ENCODE results near the gene MELK.

The MELK gene

DNA sequence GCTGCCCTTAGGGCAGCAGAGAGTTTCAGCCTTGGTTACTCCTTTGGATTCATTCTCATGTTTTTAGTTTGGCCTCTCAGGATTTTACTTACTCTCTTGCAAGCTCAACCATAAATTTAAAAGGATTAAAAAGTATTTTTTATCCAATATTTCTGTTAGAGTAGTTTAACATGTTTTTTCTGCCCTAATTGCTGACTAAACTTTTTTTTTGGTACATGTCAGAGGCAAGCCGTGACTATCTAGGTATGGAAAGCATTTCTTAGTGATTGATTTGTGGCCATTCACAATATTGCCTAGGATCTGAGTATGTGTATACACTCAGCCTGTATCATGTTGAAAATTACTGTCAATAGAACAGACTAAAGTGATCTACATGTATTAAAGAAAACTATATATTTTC is 92.1 kb downstream of the MELK start:
- peaks cover 37% of the 10 kb centered on the region for H3K36me3 ChIP-seq (ENCODE audit: insufficient read depth, low read length)
- H3K4me3 ChIP-seq (ENCODE audit: low read length), result no peak overlapping the region
- no peaks in the 10 kb centered on the region for H3K9me3 ChIP-seq (ENCODE audit: low read length)
- no peaks in the 10 kb centered on the region for H3K4me1 ChIP-seq (ENCODE audit: insufficient read depth, low read length)
- no peak overlapping the region for H2AFZ ChIP-seq (ENCODE audit: low read depth, low read length)
- no peaks in the 10 kb centered on the region for H3K27me3 ChIP-seq (ENCODE audit: insufficient read depth, low read length)

DNA sequence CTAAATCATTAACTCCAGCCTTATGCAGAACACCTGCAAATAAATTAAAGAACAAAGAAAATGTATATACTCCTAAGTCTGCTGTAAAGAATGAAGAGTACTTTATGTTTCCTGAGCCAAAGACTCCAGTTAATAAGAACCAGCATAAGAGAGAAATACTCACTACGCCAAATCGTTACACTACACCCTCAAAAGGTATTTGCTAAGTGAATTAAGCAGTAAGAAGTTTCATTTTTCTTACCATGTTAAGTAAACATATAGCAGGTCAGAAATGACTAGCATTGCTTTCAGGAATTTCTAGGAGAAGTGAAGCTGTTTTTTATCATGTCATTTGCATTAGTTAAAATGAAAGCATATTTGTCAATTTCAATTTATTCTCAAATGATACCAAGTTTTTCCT is 92.7 kb downstream of the MELK start:
- H3K4me1 ChIP-seq (ENCODE audit: insufficient read depth, low read length), result no peaks in the 10 kb centered on the region
- no peak overlapping the region for H3K4me3 ChIP-seq (ENCODE audit: low read length)
- H3K27me3 ChIP-seq (ENCODE audit: insufficient read depth, low read length), result no peaks in the 10 kb centered on the region
- H3K36me3 ChIP-seq (ENCODE audit: insufficient read depth, low read length), result peaks cover 37% of the 10 kb centered on the region
- H3K9me3 ChIP-seq (ENCODE audit: low read length), result no peaks in the 10 kb centered on the region
- H2AFZ ChIP-seq (ENCODE audit: low read depth, low read length), result no peak overlapping the region

- H2AFZ ChIP-seq (ENCODE audit: low read depth, low read length), result no peak overlapping the region
- H3K4me1 ChIP-seq (ENCODE audit: insufficient read depth, low read length), result no peaks in the 10 kb centered on the region
Measured at GRCh38 chr9:36665921-36666431, 93.3 kb downstream of the MELK start.

GRCh38 chr9:36671561-36671960 is 98.9 kb downstream of the MELK start:
- Histone ChIP-seq H3K4me3 (ENCODE audit: low read length) (no peak overlapping the region), H3K9me3 (ENCODE audit: low read length) (no peaks in the 10 kb centered on the region), H2AFZ (ENCODE audit: low read depth, low read length) (no peak overlapping the region), H3K36me3 (ENCODE audit: insufficient read depth, low read length) (peaks cover 54% of the 10 kb centered on the region), H3K4me1 (ENCODE audit: insufficient read depth, low read length) (no peaks in the 10 kb centered on the region), H3K27me3 (ENCODE audit: insufficient read depth, low read length) (no peaks in the 10 kb centered on the region)

More at GRCh38 chr9:36665921-36666431, 93.3 kb downstream of the MELK start:
- H3K27me3 ChIP-seq (ENCODE audit: insufficient read depth, low read length), result no peaks in the 10 kb centered on the region
- peaks cover 42% of the 10 kb centered on the region for H3K36me3 ChIP-seq (ENCODE audit: insufficient read depth, low read length)
- no peaks in the 10 kb centered on the region for H3K9me3 ChIP-seq (ENCODE audit: low read length)
- H3K4me3 ChIP-seq (ENCODE audit: low read length), result no peak overlapping the region

DNA sequence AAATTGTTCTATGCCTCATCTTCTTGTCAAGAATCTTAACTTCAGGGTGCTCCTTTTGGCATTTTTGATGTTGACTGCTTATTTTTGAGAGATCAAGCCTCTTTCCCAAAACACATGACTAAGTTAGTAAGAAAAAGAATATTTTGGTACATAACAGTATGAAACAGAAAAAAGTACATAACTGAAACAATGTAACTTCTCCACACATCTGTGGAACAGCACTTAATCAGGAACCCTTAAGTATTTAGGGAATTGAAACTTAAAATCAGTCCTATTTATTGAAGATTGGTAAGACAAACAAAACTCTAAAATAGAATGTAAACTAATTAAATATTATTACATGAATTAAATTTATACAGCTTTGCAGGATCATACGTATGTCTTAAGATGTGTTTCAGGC is 103.4 kb downstream of the MELK start:
- Histone ChIP-seq H3K4me3 (ENCODE audit: low read length) (no peak overlapping the region), H3K36me3 (ENCODE audit: insufficient read depth, low read length) (peaks cover 55% of the 10 kb centered on the region), H3K9me3 (ENCODE audit: low read length) (no peaks in the 10 kb centered on the region), H3K4me1 (ENCODE audit: insufficient read depth, low read length) (no peaks in the 10 kb centered on the region), H2AFZ (ENCODE audit: low read depth, low read length) (no peak overlapping the region), H3K27me3 (ENCODE audit: insufficient read depth, low read length) (no peaks in the 10 kb centered on the region)

- H3K27me3 ChIP-seq (ENCODE audit: insufficient read depth, low read length), result no peaks in the 10 kb centered on the region
- H2AFZ ChIP-seq (ENCODE audit: low read depth, low read length), result no peak overlapping the region
- peaks cover 2% of the 10 kb centered on the region for H3K9me3 ChIP-seq (ENCODE audit: low read length)
- H3K4me1 ChIP-seq (ENCODE audit: insufficient read depth, low read length), result no peaks in the 10 kb centered on the region
- no peak overlapping the region for H3K4me3 ChIP-seq (ENCODE audit: low read length)
- H3K36me3 ChIP-seq (ENCODE audit: insufficient read depth, low read length), result peaks cover 46% of the 10 kb centered on the region
Measured at GRCh38 chr9:36676778-36677485, 104.2 kb downstream of the MELK start.

DNA sequence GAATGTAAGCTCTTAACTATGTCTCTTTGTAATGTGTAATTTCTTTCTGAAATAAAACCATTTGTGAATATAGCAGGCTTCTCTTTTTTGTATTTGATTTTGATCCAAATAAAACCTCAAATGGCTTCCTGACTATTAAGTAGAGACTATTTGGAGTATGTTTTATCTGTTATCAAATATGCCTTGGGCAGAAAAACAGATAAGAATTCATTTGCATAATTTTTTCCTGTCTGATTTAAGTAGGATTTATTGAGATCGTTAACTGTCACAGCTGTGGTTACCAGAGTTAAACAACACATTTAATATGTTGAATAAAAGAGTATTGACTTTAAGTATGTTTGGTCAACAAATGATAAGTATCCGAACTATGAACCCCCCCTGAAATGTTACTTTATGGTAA is 104.9 kb downstream of the MELK start:
- no peaks in the 10 kb centered on the region for H3K27me3 ChIP-seq (ENCODE audit: insufficient read depth, low read length)
- H3K4me3 ChIP-seq (ENCODE audit: low read length), result no peak overlapping the region
- peaks cover 42% of the 10 kb centered on the region for H3K36me3 ChIP-seq (ENCODE audit: insufficient read depth, low read length)
- no peaks in the 10 kb centered on the region for H3K4me1 ChIP-seq (ENCODE audit: insufficient read depth, low read length)
- H2AFZ ChIP-seq (ENCODE audit: low read depth, low read length), result no peak overlapping the region
- H3K9me3 ChIP-seq (ENCODE audit: low read length), result peaks cover 2% of the 10 kb centered on the region

DNA sequence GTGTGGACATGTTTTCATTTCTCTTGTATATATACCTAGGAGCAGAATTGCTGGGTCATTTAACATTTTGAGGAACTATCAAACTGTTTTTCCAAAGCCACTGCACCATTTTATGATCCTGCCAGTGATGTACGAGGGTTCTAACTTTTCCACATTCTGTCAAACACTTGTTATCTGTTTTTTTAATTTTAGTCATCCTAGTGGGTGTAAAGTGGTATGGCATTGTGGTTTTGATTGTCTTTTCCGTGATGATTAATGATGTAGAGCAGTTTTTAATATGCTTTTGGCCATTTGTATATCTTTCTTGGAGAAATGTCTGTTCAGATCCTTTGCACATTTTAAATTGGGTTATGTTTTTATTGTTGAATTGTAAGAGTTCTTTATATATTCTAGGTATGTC is 107.0 kb downstream of the MELK start:
- no peak overlapping the region for H3K4me3 ChIP-seq (ENCODE audit: low read length)
- peaks cover 35% of the 10 kb centered on the region for H3K36me3 ChIP-seq (ENCODE audit: insufficient read depth, low read length)
- no peaks in the 10 kb centered on the region for H3K27me3 ChIP-seq (ENCODE audit: insufficient read depth, low read length)
- no peak overlapping the region for H2AFZ ChIP-seq (ENCODE audit: low read depth, low read length)
- H3K9me3 ChIP-seq (ENCODE audit: low read length), result peaks cover 2% of the 10 kb centered on the region
- no peaks in the 10 kb centered on the region for H3K4me1 ChIP-seq (ENCODE audit: insufficient read depth, low read length)

GRCh38 chr9:36686471-36686870 is 113.8 kb downstream of the MELK start:
- Histone ChIP-seq H3K4me3 (ENCODE audit: low read length) (no peak overlapping the region), H3K9me3 (ENCODE audit: low read length) (peaks cover 2% of the 10 kb centered on the region), H3K36me3 (ENCODE audit: insufficient read depth, low read length) (no peaks in the 10 kb centered on the region), H3K27me3 (ENCODE audit: insufficient read depth, low read length) (no peaks in the 10 kb centered on the region), H2AFZ (ENCODE audit: low read depth, low read length) (no peak overlapping the region), H3K4me1 (ENCODE audit: insufficient read depth, low read length) (peaks cover under 1% of the 10 kb centered on the region)

- Histone ChIP-seq H3K9me3 (ENCODE audit: low read length) (no peaks in the 10 kb centered on the region), H2AFZ (ENCODE audit: low read depth, low read length) (no peak overlapping the region), H3K36me3 (ENCODE audit: insufficient read depth, low read length) (no peaks in the 10 kb centered on the region), H3K4me1 (ENCODE audit: insufficient read depth, low read length) (peaks cover 7% of the 10 kb centered on the region), H3K4me3 (ENCODE audit: low read length) (no peak overlapping the region), H3K27me3 (ENCODE audit: insufficient read depth, low read length) (no peaks in the 10 kb centered on the region)
Measured at GRCh38 chr9:36690412-36691168, 117.9 kb downstream of the MELK start.

DNA sequence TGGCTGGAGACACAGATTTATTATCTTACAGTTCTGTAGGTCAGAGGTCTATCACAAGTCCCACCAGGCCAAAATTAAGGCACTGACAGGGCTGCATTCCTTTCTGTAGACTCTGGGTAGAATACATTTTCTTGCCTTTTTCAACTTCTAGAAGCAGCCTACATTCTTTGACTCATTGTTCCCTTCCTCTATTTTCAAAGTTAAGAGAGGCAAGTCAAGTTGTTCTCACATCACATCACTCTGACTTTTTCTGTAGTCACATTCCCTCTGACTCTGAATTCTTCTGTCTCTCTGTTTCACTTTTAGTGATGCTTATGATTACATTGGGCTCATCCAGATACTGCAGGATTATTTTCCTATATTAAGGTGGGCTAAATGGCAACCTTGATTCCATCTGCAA is 119.0 kb downstream of the MELK start:
- Histone ChIP-seq H3K4me3 (ENCODE audit: low read length) (no peak overlapping the region), H2AFZ (ENCODE audit: low read depth, low read length) (no peak overlapping the region), H3K4me1 (ENCODE audit: insufficient read depth, low read length) (peaks cover 7% of the 10 kb centered on the region), H3K9me3 (ENCODE audit: low read length) (no peaks in the 10 kb centered on the region), H3K36me3 (ENCODE audit: insufficient read depth, low read length) (no peaks in the 10 kb centered on the region), H3K27me3 (ENCODE audit: insufficient read depth, low read length) (no peaks in the 10 kb centered on the region)

DNA sequence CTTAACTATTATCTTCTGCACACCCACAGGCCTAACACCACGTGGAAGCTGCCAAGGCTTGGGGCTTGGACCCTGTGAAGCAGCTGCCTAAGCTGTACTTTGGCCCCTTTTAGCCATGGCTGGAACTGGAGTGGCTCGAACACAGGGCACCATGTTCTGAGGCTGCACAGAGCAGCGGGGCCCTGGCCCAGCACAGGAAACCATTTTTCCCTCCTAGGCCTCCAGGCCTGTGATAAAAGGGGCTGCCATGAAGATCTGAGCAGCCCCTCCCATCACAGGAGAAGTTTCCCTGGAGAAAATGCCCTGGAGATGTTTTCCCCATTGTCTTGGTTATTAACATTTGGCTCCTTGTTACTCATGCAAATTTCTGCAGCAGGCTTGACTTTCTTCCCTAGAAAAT is 126.3 kb downstream of the MELK start:
- Histone ChIP-seq H3K9me3 (ENCODE audit: low read length) (peaks cover 3% of the 10 kb centered on the region), H3K27me3 (ENCODE audit: insufficient read depth, low read length) (no peaks in the 10 kb centered on the region), H2AFZ (ENCODE audit: low read depth, low read length) (no peak overlapping the region), H3K4me1 (ENCODE audit: insufficient read depth, low read length) (no peaks in the 10 kb centered on the region), H3K4me3 (ENCODE audit: low read length) (no peak overlapping the region), H3K36me3 (ENCODE audit: insufficient read depth, low read length) (no peaks in the 10 kb centered on the region)

DNA sequence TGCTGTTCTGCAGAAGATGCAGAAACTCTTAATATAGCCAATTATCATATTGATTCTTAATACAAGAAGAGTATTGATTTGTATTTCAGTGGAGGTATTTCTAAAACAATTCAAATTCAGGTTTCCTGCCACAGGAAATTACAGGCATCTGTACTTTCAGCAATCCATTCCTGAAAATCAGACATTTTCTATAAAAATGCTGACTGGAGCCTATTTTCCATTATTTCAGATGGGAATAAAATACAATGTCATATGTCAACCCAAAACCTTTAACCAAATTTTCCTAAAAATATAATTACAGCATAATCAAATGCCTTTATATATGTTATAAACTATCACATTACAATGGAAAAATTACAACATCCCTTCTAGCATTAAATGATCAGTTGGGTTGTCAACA is 131.5 kb downstream of the MELK start:
- Histone ChIP-seq H3K27me3 (ENCODE audit: insufficient read depth, low read length) (no peaks in the 10 kb centered on the region), H3K4me3 (ENCODE audit: low read length) (no peak overlapping the region), H2AFZ (ENCODE audit: low read depth, low read length) (no peak overlapping the region), H3K4me1 (ENCODE audit: insufficient read depth, low read length) (no peaks in the 10 kb centered on the region), H3K9me3 (ENCODE audit: low read length) (no peaks in the 10 kb centered on the region), H3K36me3 (ENCODE audit: insufficient read depth, low read length) (no peaks in the 10 kb centered on the region)
